Endodermal cell (in vitro differentiated cells): ENCODE results near the gene RFX4. TPM values are rescaled to one million over a fixed set of nuclear protein-coding genes. Genes with fewer than 3 reads are reported as not detected.
A peak's percentile ranks its signal among the peaks of the same experiment; 100 is the strongest.

Experiments used
- DNase-seq: peaks from one replicate; pipeline ENCODE4 v3.0.0-alpha.2; 2017
- H3K27ac ChIP-seq: 2 replicates; pipeline ENCODE4 v1.5.1; 2013; ENCODE audit warnings: mild to moderate bottlenecking, low read depth, low read length, moderate library complexity
- H3K27me3 ChIP-seq: 2 replicates; pipeline ENCODE4 v1.6.1; 2013; ENCODE audit warnings: mild to moderate bottlenecking, low read length, moderate library complexity; ENCODE audit not compliant: insufficient read depth, control insufficient read depth, poor library complexity, severe bottlenecking
- H3K36me3 ChIP-seq: 2 replicates; pipeline ENCODE4 v1.7.0; 2013; ENCODE audit warnings: mild to moderate bottlenecking, low read length, moderate library complexity; ENCODE audit not compliant: control insufficient read depth, insufficient read depth
- H3K4me1 ChIP-seq: one replicate; pipeline ENCODE4 v1.7.0; 2013; ENCODE audit warnings: low read length; ENCODE audit not compliant: control insufficient read depth, insufficient read depth
- H3K4me3 ChIP-seq: 2 replicates; pipeline ENCODE4 v1.5.1; 2013; ENCODE audit warnings: mild to moderate bottlenecking, low read length, moderate library complexity
- H3K9ac ChIP-seq: 2 replicates; pipeline ENCODE4 v1.6.1; 2013; ENCODE audit warnings: mild to moderate bottlenecking, low read length, moderate library complexity; ENCODE audit not compliant: poor library complexity, severe bottlenecking; ENCODE audit errors: extremely low read depth
- H3K9me3 ChIP-seq: 2 replicates; pipeline ENCODE4 v1.6.1; 2013; ENCODE audit warnings: mild to moderate bottlenecking, low read length, moderate library complexity; ENCODE audit not compliant: control insufficient read depth
- H3K27ac Mint-ChIP-seq: 2 replicates; pipeline ENCODE4 v1.8.0; 2020; ENCODE audit warnings: mixed read lengths
- H3K27me3 Mint-ChIP-seq: 2 replicates; pipeline ENCODE4 v1.8.0; 2021; ENCODE audit warnings: mild to moderate bottlenecking, mixed read lengths; ENCODE audit not compliant: insufficient read depth
- H3K36me3 Mint-ChIP-seq: 2 replicates; pipeline ENCODE4 v1.8.0; 2020; ENCODE audit warnings: low read depth, mixed read lengths
- H3K4me1 Mint-ChIP-seq: 2 replicates; pipeline ENCODE4 v1.8.0; 2020; ENCODE audit warnings: mixed read lengths
- H3K4me3 Mint-ChIP-seq: 2 replicates; pipeline ENCODE4 v1.8.0; 2020; ENCODE audit warnings: mild to moderate bottlenecking, moderate library complexity, mixed read lengths
- H3K9me3 Mint-ChIP-seq: 2 replicates; pipeline ENCODE4 v1.8.0; 2020; ENCODE audit warnings: mild to moderate bottlenecking, mixed read lengths
- CTCF ChIP-seq: fragments of 200-600 bp; sonication (generic); conservative IDR thresholded peaks from 2 replicates; pipeline ENCODE4 v1.5.0; 2021; ENCODE audit warnings: antibody characterized with exemption, mild to moderate bottlenecking
- WGBS, 2 experiments: methylation state at CpG; one replicate each; pipeline versions ENCODE4 v1.1.5 to v1.1.7; 2013; ENCODE audit warnings: missing lambda C conversion rate in 2 of 2, mixed read lengths in 1 of 2; ENCODE audit not compliant: insufficient coverage in 1 of 2, insufficient read length in 1 of 2; 5-methylcytosine and 5-hydroxymethylcytosine counted together
- total RNA-seq, 2 donors: library from RNA; stranded (reverse); fragmentation: NEBNext Ultra II Directional in 1 of 2; extraction: Animal tissue kit (Norgen Biotek cat#: 25700) in 1 of 2; gene quantifications; 2 replicates in 1 of 2; 3 replicates in 1 of 2; pipeline ENCODE4 v1.2.1, GENCODE V29; 2021

The RFX4 gene
- total RNA-seq, 2 donors from 2014 or later = 0.09 to 0.86 TPM

DNA sequence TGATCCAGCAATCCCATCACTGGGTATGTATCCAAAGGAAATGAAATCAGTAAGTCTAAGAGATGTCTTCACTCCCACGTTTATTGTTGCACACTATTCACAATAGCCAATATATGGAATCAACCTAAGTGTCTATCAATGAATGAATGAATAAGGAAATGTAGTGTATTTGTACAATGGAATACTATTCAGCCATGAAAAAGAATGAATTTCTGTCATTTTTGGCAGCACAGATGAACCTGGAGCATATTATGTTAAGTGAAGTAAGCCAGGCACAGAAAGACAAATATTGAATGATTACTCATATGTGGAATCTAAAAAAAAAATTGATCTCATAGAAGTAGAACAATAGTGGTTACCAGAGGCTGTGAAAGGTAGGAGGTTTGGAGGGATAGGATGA, 30.6 kb upstream of the RFX4 start:
- Mint-ChIP-seq H3K4me3 (no peak overlapping the region), H3K9me3 (peaks cover 42% of the 10 kb centered on the region), H3K4me1 (no peaks in the 10 kb centered on the region), H3K36me3 (no peaks in the 10 kb centered on the region), H3K27me3 (peaks cover 17% of the 10 kb centered on the region), H3K27ac (no peak overlapping the region)
- Histone ChIP-seq H3K27me3 (no peaks in the 10 kb centered on the region), H3K36me3 (no peaks in the 10 kb centered on the region), H3K9me3 (peaks cover 24% of the 10 kb centered on the region), H3K27ac (no peak overlapping the region), H3K4me3 (peak overlapping the region; percentile 54), H3K4me1 (no peaks in the 10 kb centered on the region), H3K9ac (no peak overlapping the region)
- TF ChIP-seq CTCF = no peak
- WGBS, 2 experiments = 82% methylated on average over 1 of the region's 1 CpG; no CpG with 5 or more reads in 1 of the 2 experiments
- DNase-seq = no peak

GRCh38 chr12:106564678-106565329, 18.0 kb upstream of the RFX4 start:
- H3K27ac ChIP-seq = no peak overlapping the region
- Mint-ChIP-seq H3K27ac (no peak overlapping the region), H3K4me1 (no peaks in the 10 kb centered on the region)

GRCh38 chr12:106566771-106567170, 16.0 kb upstream of the RFX4 start:
- DNase-seq = no peak
- Mint-ChIP-seq H3K36me3 (no peaks in the 10 kb centered on the region), H3K9me3 (peaks cover 3% of the 10 kb centered on the region), H3K27ac (no peak overlapping the region), H3K4me1 (no peaks in the 10 kb centered on the region), H3K27me3 (peaks cover 15% of the 10 kb centered on the region), H3K4me3 (no peak overlapping the region)
- Histone ChIP-seq H3K27me3 (no peaks in the 10 kb centered on the region), H3K36me3 (no peaks in the 10 kb centered on the region), H3K9me3 (no peaks in the 10 kb centered on the region), H3K9ac (no peak overlapping the region), H3K27ac (no peak overlapping the region), H3K4me3 (no peak overlapping the region), H3K4me1 (no peaks in the 10 kb centered on the region)
- TF ChIP-seq CTCF = no peak
- WGBS, 2 experiments = 80 to 93% methylated on average over 2 to 3 of the region's 3 CpGs

More at GRCh38 chr12:106564678-106565329, 18.0 kb upstream of the RFX4 start:
- Histone ChIP-seq H3K9me3 (no peaks in the 10 kb centered on the region), H3K9ac (no peak overlapping the region), H3K36me3 (no peaks in the 10 kb centered on the region), H3K27me3 (no peaks in the 10 kb centered on the region), H3K4me3 (no peak overlapping the region), H3K4me1 (no peaks in the 10 kb centered on the region)
- H3K27me3 Mint-ChIP-seq = peaks cover 11% of the 10 kb centered on the region
- no peak for DNase-seq
- peaks cover 9% of the 10 kb centered on the region for H3K9me3 Mint-ChIP-seq
- TF ChIP-seq CTCF = no peak
- 79 to 87% methylated on average over 8 to 9 of the region's 9 CpGs for WGBS, 2 experiments
- no peaks in the 10 kb centered on the region for H3K36me3 Mint-ChIP-seq
- H3K4me3 Mint-ChIP-seq = no peak overlapping the region
